ENCODE results near the gene APOO.
"Not testable (repeated sequence)": the region's sequence is repeated elsewhere in the genome, so short reads cannot be mapped to it uniquely, and the experiment has no call there.

Gene APOO

DNA sequence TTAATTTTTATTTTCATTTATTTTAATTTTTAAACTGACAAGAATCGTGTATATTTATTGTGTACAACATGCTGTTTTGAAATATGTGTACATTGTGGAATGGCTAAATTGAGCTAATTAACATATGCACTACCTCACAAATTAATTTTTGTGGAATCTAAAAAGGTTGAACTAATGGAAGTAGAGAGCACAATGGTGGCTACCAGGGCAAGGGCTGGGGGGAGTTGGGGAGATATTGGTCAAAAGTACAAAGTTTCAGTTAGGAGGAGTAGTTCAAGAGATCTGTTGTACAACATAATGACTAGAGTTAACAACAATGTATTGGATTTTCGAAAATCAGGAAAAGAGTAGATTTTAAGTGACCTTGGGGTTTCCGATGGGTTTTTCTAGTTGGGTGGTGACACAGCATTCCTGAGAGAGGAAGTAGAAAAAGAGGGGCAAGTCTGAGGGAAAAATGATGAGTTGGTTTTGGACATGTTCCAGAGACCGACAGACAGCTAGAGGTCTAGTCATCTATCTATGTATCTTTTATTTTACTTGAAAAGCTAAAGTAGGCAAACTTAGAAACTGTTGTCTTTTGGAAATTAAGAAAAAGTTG is 23.2 kb downstream of the APOO start:
- TF ChIP-seq TAF1 (IDR thresholded peaks at IDR 0.05; ENCODE audit: borderline replicate concordance, low read depth, low read length) (no peak), POLR2A (IDR thresholded peaks at IDR 0.05; ENCODE audit: low read depth, low read length) (no peak), POLR2AphosphoS5 (IDR thresholded peaks at IDR 0.05; ENCODE audit: low read depth, low read length) (no peak)
- DNase-seq (ENCODE audit: insufficient read length) (no peak), FAIRE-seq (no peak)

DNA sequence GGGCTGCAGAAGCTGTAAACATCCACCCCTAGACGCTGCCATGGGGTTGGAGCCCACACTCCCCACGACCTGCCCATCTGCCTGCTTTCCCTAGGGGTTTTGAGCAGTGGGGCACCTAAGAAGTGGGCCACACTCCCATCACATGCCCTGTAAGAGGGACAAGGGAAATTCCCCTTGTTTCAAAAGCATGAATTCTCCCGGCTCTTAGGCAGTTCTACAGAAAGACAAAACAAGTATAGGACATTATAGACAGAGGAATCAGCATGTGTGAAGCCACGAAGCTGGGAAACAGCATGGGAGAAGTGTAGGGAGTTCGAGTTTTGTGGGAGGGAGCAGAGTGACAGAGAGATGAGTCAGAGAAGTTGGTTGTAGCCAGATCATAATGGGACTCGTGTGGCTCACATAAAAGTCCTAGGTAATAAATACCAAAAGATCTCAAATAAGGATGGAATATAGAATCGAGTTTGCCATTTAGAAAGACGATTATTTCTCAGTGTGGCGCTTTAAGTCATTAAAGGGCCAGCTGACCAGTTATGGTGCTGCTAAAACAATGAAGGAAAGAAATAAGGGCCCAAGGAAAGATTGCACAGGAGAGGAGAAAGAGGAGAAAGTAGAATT is 23.9 kb downstream of the APOO start:
- DNase-seq (ENCODE audit: insufficient read length) (no peak), FAIRE-seq (no peak)
- no peak for TF ChIP-seq POLR2A (IDR thresholded peaks at IDR 0.05; ENCODE audit: low read depth, low read length)
- no peak for TF ChIP-seq TAF1 (IDR thresholded peaks at IDR 0.05; ENCODE audit: borderline replicate concordance, low read depth, low read length)
- TF ChIP-seq POLR2AphosphoS5 (IDR thresholded peaks at IDR 0.05; ENCODE audit: low read depth, low read length): no peak

DNA sequence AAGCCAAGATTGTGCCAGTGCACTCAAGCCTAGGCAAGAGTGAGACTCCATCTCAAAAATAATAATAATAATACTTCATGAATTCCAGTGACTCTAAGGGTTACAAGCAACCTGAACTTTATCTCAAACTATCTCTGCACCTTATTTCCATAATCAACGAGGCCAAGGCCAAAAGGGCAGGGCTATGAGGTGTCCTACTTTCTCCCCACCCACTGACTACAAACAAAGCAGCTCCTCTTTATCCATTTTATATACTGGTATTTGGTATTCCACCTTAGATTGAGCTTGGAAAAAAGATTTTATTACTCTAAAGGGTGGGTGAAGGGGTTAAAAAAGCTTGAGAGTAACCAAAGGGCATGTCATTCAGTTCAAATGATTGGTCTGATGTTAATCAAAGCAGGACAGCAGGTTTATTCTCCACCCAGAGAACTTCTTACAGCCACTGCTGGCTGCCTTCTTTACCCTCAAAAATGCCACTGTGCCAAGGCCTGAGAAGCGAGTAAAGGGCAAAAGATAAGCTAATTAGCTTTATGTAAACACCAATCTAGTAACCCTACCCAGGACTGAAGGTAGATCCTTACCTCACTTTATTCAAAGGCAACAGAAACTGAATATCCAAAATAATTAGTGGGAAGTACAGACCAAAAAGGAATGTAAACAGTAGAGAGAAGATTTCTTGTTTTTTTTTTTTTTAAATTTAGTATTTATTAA is 28.2 kb downstream of the APOO start:
- no peak for TF ChIP-seq POLR2AphosphoS5 (IDR thresholded peaks at IDR 0.05; ENCODE audit: low read depth, low read length)
- TF ChIP-seq POLR2A (IDR thresholded peaks at IDR 0.05; ENCODE audit: low read depth, low read length): no peak
- no peak for TF ChIP-seq TAF1 (IDR thresholded peaks at IDR 0.05; ENCODE audit: borderline replicate concordance, low read depth, low read length)
- FAIRE-seq (no peak), DNase-seq (ENCODE audit: insufficient read length) (no peak)

DNA sequence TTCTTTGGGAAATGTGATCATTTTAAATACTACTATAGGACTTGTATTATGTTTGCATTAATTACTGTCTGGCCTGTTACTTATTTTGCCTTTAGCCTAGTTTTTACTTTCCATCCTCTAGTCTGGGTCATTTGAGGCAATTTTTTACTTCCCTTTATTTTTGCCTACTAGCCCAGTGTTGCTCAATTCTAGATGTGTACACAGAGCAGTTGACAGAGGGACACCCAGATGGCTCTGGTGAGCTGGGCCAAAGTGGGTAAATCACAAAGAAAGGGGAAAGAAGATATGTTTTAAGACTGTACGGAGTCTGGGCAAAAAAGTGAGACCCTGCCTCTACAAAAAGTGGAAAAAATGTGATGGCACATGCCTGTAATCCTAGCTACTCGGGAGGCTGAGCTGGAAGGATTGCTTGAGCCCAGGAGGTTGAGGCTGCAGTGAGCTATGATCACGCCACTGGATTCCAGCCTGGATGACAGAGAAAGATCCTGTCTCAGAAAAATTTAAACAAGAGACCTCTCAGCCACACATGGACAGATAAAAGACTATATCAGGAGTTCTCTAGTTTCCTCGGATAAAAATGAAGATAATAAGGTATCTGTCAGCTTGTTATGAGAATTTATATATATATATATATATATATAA is 35.7 kb downstream of the APOO start:
- FAIRE-seq (no peak), DNase-seq (ENCODE audit: insufficient read length) (no peak)
- TF ChIP-seq TAF1 (IDR thresholded peaks at IDR 0.05; ENCODE audit: borderline replicate concordance, low read depth, low read length) (no peak), POLR2AphosphoS5 (IDR thresholded peaks at IDR 0.05; ENCODE audit: low read depth, low read length) (no peak), POLR2A (IDR thresholded peaks at IDR 0.05; ENCODE audit: low read depth, low read length) (no peak)

- TF ChIP-seq POLR2A (IDR thresholded peaks at IDR 0.05; ENCODE audit: low read depth, low read length) (no peak), TAF1 (IDR thresholded peaks at IDR 0.05; ENCODE audit: borderline replicate concordance, low read depth, low read length) (no peak), POLR2AphosphoS5 (IDR thresholded peaks at IDR 0.05; ENCODE audit: low read depth, low read length) (no peak)
- FAIRE-seq: peak; percentile 36
- no peak for DNase-seq (ENCODE audit: insufficient read length)
These were observed 37.7 kb downstream of the APOO start for GRCh38 chrX:23870041-23870440.

- FAIRE-seq (no peak), DNase-seq (ENCODE audit: insufficient read length) (no peak)
- TF ChIP-seq POLR2A (IDR thresholded peaks at IDR 0.05; ENCODE audit: low read depth, low read length) (no peak), POLR2AphosphoS5 (IDR thresholded peaks at IDR 0.05; ENCODE audit: low read depth, low read length) (no peak), TAF1 (IDR thresholded peaks at IDR 0.05; ENCODE audit: borderline replicate concordance, low read depth, low read length) (no peak)
These were observed 42.9 kb downstream of the APOO start for GRCh38 chrX:23864742-23865326.

DNA sequence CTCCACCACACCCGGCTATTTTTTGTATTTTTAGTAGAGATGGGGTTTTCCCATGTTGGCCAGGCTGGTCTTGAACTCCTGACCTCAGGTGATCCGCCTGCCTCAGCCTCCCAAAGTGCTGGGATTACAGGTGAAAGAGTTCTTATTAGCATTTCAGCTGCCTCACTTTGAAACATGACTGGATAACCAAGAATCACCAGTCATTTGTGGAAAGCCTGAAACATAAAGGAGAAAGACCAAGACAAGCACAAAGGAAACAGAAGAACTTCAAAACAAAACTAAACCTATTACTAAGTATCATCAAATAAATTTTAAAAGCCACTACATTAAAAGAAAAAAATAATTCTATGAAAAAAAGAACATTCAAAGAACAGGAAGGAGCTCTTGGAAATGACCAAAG is 45.8 kb downstream of the APOO start:
- FAIRE-seq; DNase-seq (ENCODE audit: insufficient read length): not testable (repeated sequence)

GRCh38 chrX:23861215-23861896 is 46.4 kb downstream of the APOO start:
- no peak for TF ChIP-seq POLR2AphosphoS5 (IDR thresholded peaks at IDR 0.05; ENCODE audit: low read depth, low read length)
- DNase-seq (ENCODE audit: insufficient read length) (no peak), FAIRE-seq (no peak)

DNA sequence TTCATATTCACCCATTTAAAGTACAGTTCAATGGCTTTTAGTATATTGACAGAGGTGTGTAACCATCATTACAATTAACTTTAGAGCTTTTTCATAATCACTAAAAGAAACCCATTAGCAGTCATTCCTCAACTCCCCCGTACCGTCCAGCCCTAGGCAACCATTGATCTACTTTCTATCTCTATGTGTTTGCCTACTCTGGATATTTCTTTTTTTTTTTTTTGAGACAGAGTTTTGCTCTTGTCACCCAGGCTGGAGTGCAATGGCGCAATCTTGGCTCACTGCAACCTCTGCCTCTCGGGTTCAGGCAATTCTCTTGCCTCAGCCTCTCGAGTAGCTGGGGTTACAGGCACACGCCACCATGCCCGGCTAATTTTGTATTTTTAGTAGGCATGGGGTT is 48.5 kb downstream of the APOO start:
- FAIRE-seq: not testable (repeated sequence)

DNA sequence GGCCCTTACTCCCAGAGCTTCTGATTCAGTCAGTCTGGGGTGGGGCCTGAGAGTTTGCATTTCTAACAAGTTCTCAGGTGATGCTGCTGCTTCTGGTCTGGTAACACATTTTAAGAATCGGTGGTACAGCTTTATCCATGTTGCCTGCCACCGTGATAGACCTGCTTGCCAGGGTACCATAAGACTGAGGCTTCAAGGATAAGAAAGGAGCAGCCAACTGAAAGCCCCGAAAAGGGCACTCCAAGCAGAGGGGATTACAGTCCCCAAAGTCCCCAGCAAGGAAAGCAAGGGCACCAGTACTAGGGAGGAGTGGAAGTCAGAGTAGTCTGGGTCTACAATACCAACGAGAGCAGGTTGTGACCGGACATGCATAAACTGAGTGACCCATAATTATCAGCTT is 49.8 kb downstream of the APOO start:
- DNase-seq (ENCODE audit: insufficient read length) (no peak), FAIRE-seq (no peak)
- TF ChIP-seq POLR2A (IDR thresholded peaks at IDR 0.05; ENCODE audit: low read depth, low read length) (no peak), POLR2AphosphoS5 (IDR thresholded peaks at IDR 0.05; ENCODE audit: low read depth, low read length) (no peak), TAF1 (IDR thresholded peaks at IDR 0.05; ENCODE audit: borderline replicate concordance, low read depth, low read length) (no peak)

More for the DNA sequence above, 48.5 kb downstream of the APOO start:
- not testable (repeated sequence) for DNase-seq (ENCODE audit: insufficient read length)

- DNase-seq (ENCODE audit: insufficient read length) (no peak), FAIRE-seq (no peak)
- TF ChIP-seq TAF1 (IDR thresholded peaks at IDR 0.05; ENCODE audit: borderline replicate concordance, low read depth, low read length) (no peak), POLR2AphosphoS5 (IDR thresholded peaks at IDR 0.05; ENCODE audit: low read depth, low read length) (no peak), POLR2A (IDR thresholded peaks at IDR 0.05; ENCODE audit: low read depth, low read length) (no peak)
These were observed 50.4 kb downstream of the APOO start for GRCh38 chrX:23857363-23857762.
